K562 (cell line): ENCODE data around the gene DNAJB12. TPM values are rescaled to one million over a fixed set of nuclear protein-coding genes. Genes with fewer than 3 reads are reported as not detected.

Experiments
- ATAC-seq: fragments of 200-7000 bp; cut with Tn5 transposase; 3 replicates; pipeline ENCODE4 v1.9.1; 2020; ENCODE audit warnings: moderate library complexity
- BruUV-seq: library from RNA; stranded (reverse); fragments of 400-500 nt; replicated peaks from 2 replicates; lab custom pipeline; 2021; lab: Mats Ljungman, UMichigan
- CTCF ChIA-PET: fragments of 300-600 bp; formaldehyde crosslinking; extraction: SDS; loops from one replicate; lab custom pipeline; 2021; ENCODE audit warnings: low intra/inter-chr PET ratio; lab: Yijun Ruan, JAX
- POLR2A ChIA-PET: fragments of 300-600, 350-650 bp; sonication (Branson Sonifier 250); formaldehyde crosslinking; extraction: SDS; loops from one replicate; lab custom pipeline; 2021; ENCODE audit warnings: antibody characterized with exemption, inconsistent platforms; lab: Yijun Ruan, JAX
- DNase-seq, 4 experiments: peaks; one replicate each; pipeline versions ENCODE4 v3.0.0 to v3.0.0-alpha.2; 2011 to 2018; ENCODE audit warnings: low spot score in 3 of 4, mixed read lengths in 3 of 4; ENCODE audit errors: extremely low read depth in 1 of 4
- FAIRE-seq: peaks from 2 replicates; lab custom pipeline; 2011; peaks lifted over from hg19 to GRCh38; lab: Jason Lieb, UNC
- H2AFZ ChIP-seq: 2 replicates; pipeline ENCODE4 v1.6.0; 2011; ENCODE audit warnings: low read depth, low read length, control low read depth, inconsistent platforms
- H3K27ac ChIP-seq: fragments of 200-600 bp; 3 replicates; pipeline ENCODE4 v1.8.0; 2011; ENCODE audit warnings: low read depth, mild to moderate bottlenecking, control low read depth, inconsistent platforms, low read length, moderate library complexity, mixed read lengths; ENCODE audit errors: extremely low read depth
- H3K27me3 ChIP-seq, 2 experiments: fragments of 300-600 bp in 1 of 2; 2 replicates in 1 of 2; 3 replicates in 1 of 2; pipeline versions ENCODE4 v1.6.0 to v1.8.0; 2011; ENCODE audit warnings: inconsistent platforms in 2 of 2, low read length in 2 of 2, mild to moderate bottlenecking in 1 of 2, mixed read lengths in 1 of 2, moderate library complexity in 1 of 2; ENCODE audit not compliant: control insufficient read depth in 2 of 2, insufficient read depth in 2 of 2
- H3K36me3 ChIP-seq: fragments of 300-600 bp; 3 replicates; pipeline ENCODE4 v1.8.0; 2011; ENCODE audit warnings: mild to moderate bottlenecking, low read length, inconsistent platforms; ENCODE audit not compliant: control insufficient read depth, insufficient read depth
- H3K4me1 ChIP-seq, 2 experiments: fragments of 200-600 bp in 1 of 2; replicated peaks in 1 of 2; 2 replicates in 1 of 2; 3 replicates in 1 of 2; pipeline versions ENCODE4 v1.5.1 to v1.8.0; 2011; ENCODE audit warnings: inconsistent platforms in 2 of 2, low read length in 2 of 2, mild to moderate bottlenecking in 1 of 2, mixed read lengths in 1 of 2, moderate library complexity in 1 of 2; ENCODE audit not compliant: control insufficient read depth in 2 of 2, insufficient read depth in 2 of 2
- H3K4me2 ChIP-seq: 2 replicates; pipeline ENCODE4 v1.6.1; 2011; ENCODE audit warnings: low read length, control low read depth, inconsistent platforms, mixed read lengths; ENCODE audit not compliant: insufficient read depth
- H3K4me3 ChIP-seq: fragments of 200-600 bp; sonication (generic), shearing (Covaris generic); 2 replicates; pipeline ENCODE4 v1.5.1; 2016; ENCODE audit warnings: control low read depth, inconsistent platforms
- H3K79me2 ChIP-seq: fragments of 200-600 bp; 3 replicates; pipeline ENCODE4 v1.8.0; 2011; ENCODE audit warnings: low read length, inconsistent platforms; ENCODE audit not compliant: control insufficient read depth, insufficient read depth
- H3K9ac ChIP-seq, 2 experiments: 2 replicates each; pipeline versions ENCODE4 v1.6.0 to v1.6.1; 2011; ENCODE audit warnings: low read depth in 2 of 2, low read length in 2 of 2, control low read depth in 1 of 2, inconsistent platforms in 1 of 2, mild to moderate bottlenecking in 1 of 2, mixed read lengths in 1 of 2; ENCODE audit not compliant: insufficient read depth in 1 of 2
- H3K9me1 ChIP-seq: one replicate; pipeline ENCODE4 v1.6.0; 2011; ENCODE audit warnings: inconsistent platforms, mild to moderate bottlenecking, low read length, moderate library complexity; ENCODE audit not compliant: control insufficient read depth, insufficient read depth
- H3K9me3 ChIP-seq: replicated peaks from 2 replicates; pipeline ENCODE4 v1.5.1; 2011; ENCODE audit warnings: low read depth, low read length, inconsistent platforms; ENCODE audit not compliant: control insufficient read depth, insufficient read depth
- H4K20me1 ChIP-seq: replicated peaks from 2 replicates; pipeline ENCODE4 v1.6.1; 2011; ENCODE audit warnings: low read length, inconsistent platforms, mixed read lengths; ENCODE audit not compliant: control insufficient read depth, insufficient read depth
- ARHGAP35 ChIP-seq: fragments of 450-650 bp; IDR thresholded peaks from 2 replicates; pipeline ENCODE4 v1.6.1; 2018; ENCODE audit not compliant: partially characterized antibody
- ATF4 ChIP-seq: fragments of 450-650 bp; formaldehyde crosslinking; IDR thresholded peaks from 2 replicates; pipeline ENCODE4 v1.4.0; 2022; ENCODE audit warnings: mild to moderate bottlenecking, moderate library complexity
- BRD4 ChIP-seq: fragments of 200-600 bp; sonication (generic); IDR thresholded peaks from 2 replicates; pipeline ENCODE4 v1.6.1; 2017; ENCODE audit warnings: inconsistent platforms
- HIVEP1 ChIP-seq: fragments of 250-450 bp; sonication (Bioruptor Pico); IDR thresholded peaks from 2 replicates; pipeline ENCODE4 v1.4.0; 2020; ENCODE audit warnings: mild to moderate bottlenecking
- IRF2 ChIP-seq: sonication (generic); formaldehyde crosslinking; IDR thresholded peaks from 2 replicates; pipeline ENCODE4 v1.8.1; 2022; ENCODE audit warnings: mild to moderate bottlenecking, missing genetic modification reagents
- MAZ ChIP-seq, 2 experiments: fragments of 450-650 bp in 1 of 2; sonication (generic) in 1 of 2; formaldehyde crosslinking; IDR thresholded peaks in 1 of 2; conservative IDR thresholded peaks in 1 of 2; 2 replicates each; pipeline versions ENCODE4 v1.4.0 to v1.5.0; 2020; ENCODE audit warnings: mild to moderate bottlenecking in 1 of 2, missing genetic modification reagents in 1 of 2
- MIER1 ChIP-seq: fragments of 450-650 bp; IDR thresholded peaks from 2 replicates; pipeline ENCODE4 v1.6.1; 2016; ENCODE audit warnings: antibody characterized with exemption, mild to moderate bottlenecking, low read depth
- POLR2B ChIP-seq: fragments of 450-650 bp; IDR thresholded peaks from 2 replicates; pipeline ENCODE4 v1.6.1; 2018; ENCODE audit warnings: low read depth; ENCODE audit not compliant: partially characterized antibody
- RBM17 ChIP-seq: fragments of 200-400 bp; formaldehyde crosslinking; IDR thresholded peaks from 2 replicates; pipeline ENCODE4 v1.6.1; 2017; ENCODE audit warnings: low read depth, mild to moderate bottlenecking, low read length, borderline replicate concordance
- RERE ChIP-seq: sonication (generic); formaldehyde crosslinking; IDR thresholded peaks from 2 replicates; pipeline ENCODE4 v1.8.0; 2023; ENCODE audit warnings: missing genetic modification reagents, mild to moderate bottlenecking, borderline replicate concordance
- ZBTB5 ChIP-seq: fragments of 450-650 bp; IDR thresholded peaks from 2 replicates; pipeline ENCODE4 v1.6.1; 2017; ENCODE audit warnings: antibody characterized with exemption
- ZBTB7A ChIP-seq: IDR thresholded peaks from 2 replicates; pipeline ENCODE4 v1.6.1; 2011; ENCODE audit warnings: low read depth, mild to moderate bottlenecking, low read length, moderate library complexity, borderline replicate concordance; ENCODE audit not compliant: control insufficient read depth
- ZNF165 ChIP-seq: fragments of 250-450 bp; sonication (Bioruptor Pico); IDR thresholded peaks from 2 replicates; pipeline ENCODE4 v1.4.0; 2020; ENCODE audit warnings: borderline replicate concordance
- WGBS: fragments of 100-300 bp; shearing (Covaris generic); methylation state at CpG from one replicate; pipeline ENCODE4 v1.1.6; 2016; ENCODE audit warnings: low coverage, mixed read lengths; ENCODE audit not compliant: insufficient coverage; ENCODE audit errors: missing lambda C conversion rate; 5-methylcytosine and 5-hydroxymethylcytosine counted together
- in situ Hi-C: fragments of 300-500 bp; cut with MboI; formaldehyde crosslinking; loops from 4 replicates; pipeline ENCODE4 v1.15.0; 2018; ENCODE audit warnings: inconsistent platforms, mixed read lengths
- intact Hi-C: fragments of 100-400 bp; cut with micrococcal nuclease; formaldehyde crosslinking; loops from 2 replicates; pipeline ENCODE4 v1.14.2; 2022
- polyA plus RNA-seq, 8 experiments: library from polyadenylated mRNA; depleted of rRNA in 4 of 8; stranded (reverse) in 5 of 8; unstranded in 3 of 8; fragments of >200 nt; fragmentation: Nextera tagmentation in 2 of 8; fragmentation: Illumina TruSeq in 1 of 8; extraction: Ambion mirVana in 2 of 8; extraction: Trizol in 1 of 8; gene quantifications; 2 replicates each; pipeline versions ENCODE4 v1.2.1 to v1.2.3, GENCODE V29; 2011 to 2014; ENCODE audit warnings: inconsistent platforms in 1 of 8, missing spikeins in 1 of 8
- total RNA-seq, 7 experiments: library from RNA; depleted of rRNA in 6 of 7; stranded (reverse); fragments of >200 nt in 6 of 7; fragmentation: Illumina TruSeq in 2 of 7; extraction: Trizol in 2 of 7; gene quantifications; 2 replicates each; pipeline versions ENCODE4 v1.2.1 to v1.2.3, GENCODE V29; 2011 to 2021; ENCODE audit warnings: low replicate concordance in 1 of 7

The DNAJB12 gene
- total and polyA plus RNA-seq, 9 of the 15 experiments (the other 6 are each of a cell fraction or from before 2014, with no cell fraction given), result 3.5 to 31.5 (median 20.3) TPM

- Histone ChIP-seq H3K4me2 (peak overlapping the region; percentile 73), H3K27ac (peak overlapping the region; percentile 87), H2AFZ (peak overlapping the region; percentile 90), H3K9me1 (no peaks in the 10 kb centered on the region), H4K20me1 (no peaks in the 10 kb centered on the region), H3K27me3 (no peaks in the 10 kb centered on the region), H3K4me3 (no peak overlapping the region), H3K9ac (peak overlapping the region; percentile 69 to 70), H3K9me3 (no peaks in the 10 kb centered on the region), H3K79me2 (no peaks in the 10 kb centered on the region), H3K36me3 (no peaks in the 10 kb centered on the region), H3K4me1 (peaks cover 45 to 57% of the 10 kb centered on the region in 2 experiments)
- WGBS, result 16% methylated on average over 7 of the region's 7 CpGs
- FAIRE-seq (peak; percentile 95), ATAC-seq (peak; percentile 82), DNase-seq (peak; percentile 72 to 96 (median 79))
- CTCF ChIA-PET, result no interaction called here
- POLR2A ChIA-PET, result interaction anchor here (0.6 to 10.0 kb wide), 12 partner anchors 11 to 786 kb away, joined by 3 to 199 read pairs (median 4); partner anchors contain the start of gene DDIT4
- intact Hi-C loops (loop anchor here (1.0 kb wide), 1 partner anchor 12 kb away; no protein-coding TSS in a partner anchor), in situ Hi-C loops (no loop called here)
- BruUV-seq, result no TSS peak
- TF ChIP-seq RBM17 (no peak), BRD4 (peak; percentile 91; the same call in 1 of the 2 replicates), IRF2 (no peak), MAZ (CRISPR knock-in tag; conservative IDR thresholded peaks at IDR 0.05 in 1 of 2, IDR thresholded peaks at IDR 0.05 in 1 of 2) (peak; percentile 79 to 87), MIER1 (no peak), POLR2B (peak; percentile 68), ATF4 (peak; percentile 66; the same call in 1 of the 2 replicates), ZNF165 (peak; percentile 44; the same call in 1 of the 2 replicates), ARHGAP35 (peak; percentile 92), HIVEP1 (peak; percentile 92), ZBTB5 (no peak), RERE (CRISPR knock-in tag) (no peak), ZBTB7A (peak; percentile 31; the same call in 1 of the 2 replicates)
Observed at GRCh38 chr10:72308320-72308987, 46.3 kb downstream of the DNAJB12 start.
